HG03066 (cell line): Measurements from ENCODE around the gene VPS72.
A peak's percentile ranks its signal among the peaks of the same experiment; 100 is the strongest.

Experiments used
- ATAC-seq: cut with Tn5 transposase; IDR thresholded peaks from one replicate; pipeline ENCODE4 v1.9.1; 2021; ENCODE audit warnings: low read depth; ENCODE audit not compliant: unreplicated experiment

The VPS72 gene

GRCh38 chr1:151146072-151146411 is 44.0 kb downstream of the VPS72 start:
- ATAC-seq: peak; percentile 8

- ATAC-seq: no peak
Observed at GRCh38 chr1:151145304-151146071, 44.5 kb downstream of the VPS72 start.

GRCh38 chr1:151144474-151145303 is 45.3 kb downstream of the VPS72 start:
- ATAC-seq: no peak

GRCh38 chr1:151143986-151144385 is 46.0 kb downstream of the VPS72 start:
- no peak for ATAC-seq

GRCh38 chr1:151143057-151143435 is 47.0 kb downstream of the VPS72 start:
- ATAC-seq: no peak

GRCh38 chr1:151142411-151143056 is 47.5 kb downstream of the VPS72 start:
- no peak for ATAC-seq

- ATAC-seq: no peak
Observed at GRCh38 chr1:151137789-151138188, 52.2 kb downstream of the VPS72 start.

GRCh38 chr1:151135433-151136385 is 54.3 kb downstream of the VPS72 start:
- ATAC-seq: no peak

- no peak for ATAC-seq
Observed at GRCh38 chr1:151134991-151135390, 55.0 kb downstream of the VPS72 start.

- no peak for ATAC-seq
Observed at GRCh38 chr1:151134396-151134795, 55.6 kb downstream of the VPS72 start.

- ATAC-seq: no peak
Observed at GRCh38 chr1:151133018-151133806, 56.8 kb downstream of the VPS72 start.

- no peak for ATAC-seq
Observed at GRCh38 chr1:151132335-151133017, 57.5 kb downstream of the VPS72 start.

- ATAC-seq: no peak
Observed at GRCh38 chr1:151131701-151132334, 58.2 kb downstream of the VPS72 start.

GRCh38 chr1:151130987-151131586 is 58.9 kb downstream of the VPS72 start:
- no peak for ATAC-seq

- no peak for ATAC-seq
Observed at GRCh38 chr1:151128800-151129199, 61.2 kb downstream of the VPS72 start.
